Globus pallidus (tissue), 1 donor: ENCODE data around the gene CDC5L.
"Not testable (repeated sequence)": the region's sequence is repeated elsewhere in the genome, so short reads cannot be mapped to it uniquely, and the experiment has no call there.

ENCODE experiments used
- DNase-seq: peaks from one replicate; pipeline ENCODE4 v3.0.0-alpha.2; 2015; ENCODE audit warnings: low spot score

Gene CDC5L

DNA sequence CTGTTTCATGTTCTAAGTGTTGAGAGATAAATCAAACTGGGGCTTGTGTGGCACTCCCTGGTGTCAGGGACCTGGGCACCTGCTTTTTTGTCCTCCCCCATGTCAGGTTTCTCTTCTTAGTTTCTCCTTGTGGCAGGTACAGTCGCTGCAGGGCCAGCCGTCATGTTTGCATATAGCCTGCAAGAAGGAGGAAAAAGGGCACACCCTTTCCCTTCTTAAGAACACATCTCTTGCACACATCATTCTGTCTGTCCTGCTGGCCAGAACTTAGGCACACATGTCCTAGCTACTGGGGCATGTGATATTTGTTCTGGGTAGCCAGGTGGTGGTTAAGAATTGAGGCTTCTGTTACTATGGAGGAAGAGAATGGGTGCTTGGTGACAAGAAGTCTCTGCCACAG lies 27.9 kb downstream of the CDC5L start:
- no peak for DNase-seq

DNA sequence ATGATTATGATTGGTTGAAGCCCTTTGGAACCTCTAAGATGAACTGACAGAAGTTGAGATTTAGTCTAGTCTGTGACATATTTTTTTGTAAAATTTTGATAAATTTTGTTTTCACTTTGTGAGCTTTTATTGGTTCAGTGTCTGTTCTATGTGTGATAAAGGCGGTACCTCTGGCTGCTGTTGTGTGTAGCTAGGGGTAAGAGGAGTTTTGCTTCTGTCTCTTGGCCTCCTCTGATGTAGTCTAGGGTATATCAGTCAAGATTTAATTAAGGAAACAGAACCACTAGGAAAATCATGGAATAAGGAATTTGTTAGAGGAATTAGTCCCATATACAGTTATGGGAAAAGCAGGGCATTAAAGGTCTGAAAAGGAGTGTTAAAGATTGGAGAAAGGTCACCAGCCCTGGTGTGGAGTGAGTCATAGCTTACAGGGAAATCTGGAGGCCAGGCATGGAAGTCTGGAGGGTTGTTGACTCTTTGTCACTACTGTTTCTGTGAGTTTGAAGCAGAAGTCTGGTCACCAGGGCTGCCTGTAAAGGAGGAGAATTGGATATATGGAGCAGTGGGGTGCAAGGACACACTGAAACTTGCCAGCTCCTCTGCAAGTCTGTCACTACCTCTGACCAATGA lies 28.5 kb downstream of the CDC5L start:
- no peak for DNase-seq

DNA sequence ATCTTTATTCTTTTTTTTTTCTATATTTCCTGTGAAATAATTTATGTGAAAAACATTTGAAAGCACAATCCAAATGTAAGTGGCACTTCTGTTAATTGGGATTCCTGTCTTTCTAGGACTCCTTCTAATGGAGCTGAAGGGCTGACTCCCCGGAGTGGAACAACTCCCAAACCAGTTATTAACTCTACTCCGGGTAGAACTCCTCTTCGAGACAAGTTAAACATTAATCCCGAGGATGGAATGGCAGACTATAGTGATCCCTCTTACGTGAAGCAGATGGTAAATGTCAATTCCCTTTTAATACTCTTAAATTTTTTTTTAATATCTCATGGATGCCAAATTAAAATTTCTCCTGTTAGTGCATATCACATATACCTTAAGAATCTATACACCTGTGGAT lies 35.0 kb downstream of the CDC5L start:
- no peak for DNase-seq

DNA sequence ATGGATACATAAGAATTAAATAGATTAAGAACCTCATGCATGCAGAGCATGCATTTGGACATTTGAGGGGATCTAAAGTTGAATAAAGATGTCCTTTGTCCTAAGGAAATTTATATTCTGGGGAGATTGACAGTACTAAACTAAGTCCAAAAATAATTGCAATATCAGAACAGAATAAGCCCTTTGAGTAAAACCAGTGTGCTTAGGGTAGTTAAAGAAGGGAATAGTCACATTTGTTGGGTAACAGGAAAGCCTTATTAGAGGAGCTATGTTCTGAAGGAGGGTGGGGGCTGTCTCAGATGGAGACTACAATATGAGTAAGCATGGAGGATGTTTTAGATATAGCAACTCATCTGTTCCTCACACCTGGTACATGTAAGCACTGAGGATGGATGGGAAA lies 35.8 kb downstream of the CDC5L start:
- peak; percentile 16 for DNase-seq

DNA sequence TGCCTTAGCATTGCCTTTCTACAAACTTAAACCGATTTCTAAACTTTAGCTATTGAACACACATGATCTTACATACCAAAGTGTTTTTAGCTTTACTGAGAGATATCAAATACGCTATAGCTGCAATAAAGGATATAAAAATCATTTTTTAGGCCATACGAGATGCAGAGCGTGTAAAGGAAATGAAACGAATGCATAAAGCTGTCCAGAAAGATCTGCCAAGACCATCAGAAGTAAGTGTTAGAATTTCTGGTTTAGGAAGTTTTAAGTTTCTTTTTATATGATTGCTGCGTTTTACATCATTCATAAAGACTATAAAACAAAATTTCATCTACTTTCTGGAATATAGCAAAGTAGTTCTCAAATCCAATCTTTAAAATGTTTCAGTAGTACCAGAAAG lies 38.4 kb downstream of the CDC5L start:
- DNase-seq, result no peak

DNA sequence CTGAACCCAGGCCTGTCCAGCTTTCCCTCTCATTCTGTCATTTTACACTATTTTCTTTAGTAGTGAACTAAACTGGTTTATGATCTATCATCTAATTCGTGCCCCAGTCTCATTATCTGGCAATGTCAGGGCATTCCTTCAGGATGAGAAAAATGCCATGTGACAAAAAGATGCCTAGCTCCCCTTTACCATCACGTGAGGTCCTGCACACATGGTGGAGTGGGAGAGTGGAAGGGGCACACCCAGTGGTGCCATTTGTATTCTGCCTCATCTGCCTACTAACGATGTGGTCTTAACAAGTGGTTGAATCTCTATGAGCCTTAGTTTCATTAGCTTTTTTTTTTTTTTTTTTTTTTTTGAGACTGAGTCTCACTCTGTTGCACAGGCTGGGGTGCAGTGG lies 41.2 kb downstream of the CDC5L start:
- DNase-seq, result no peak

DNA sequence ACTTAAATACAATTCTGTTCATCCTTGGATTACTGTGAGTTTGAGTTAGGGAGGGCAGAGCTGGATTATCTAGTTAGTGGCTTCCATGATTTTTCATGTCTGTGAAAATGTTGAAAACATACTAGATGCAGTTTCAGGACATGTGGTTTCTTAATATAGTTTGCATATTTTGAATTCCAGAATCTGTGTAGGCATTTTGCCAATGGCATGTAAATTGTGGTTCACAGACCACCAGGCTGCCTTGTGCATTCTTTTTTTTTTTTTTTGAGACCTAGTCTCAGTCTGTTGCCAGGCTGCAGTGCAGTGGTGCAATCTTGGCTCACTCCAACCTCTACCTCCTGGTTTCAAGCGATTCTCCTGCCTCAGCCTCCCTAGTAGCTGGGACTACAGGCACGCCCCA lies 42.8 kb downstream of the CDC5L start:
- DNase-seq, result no peak

DNA sequence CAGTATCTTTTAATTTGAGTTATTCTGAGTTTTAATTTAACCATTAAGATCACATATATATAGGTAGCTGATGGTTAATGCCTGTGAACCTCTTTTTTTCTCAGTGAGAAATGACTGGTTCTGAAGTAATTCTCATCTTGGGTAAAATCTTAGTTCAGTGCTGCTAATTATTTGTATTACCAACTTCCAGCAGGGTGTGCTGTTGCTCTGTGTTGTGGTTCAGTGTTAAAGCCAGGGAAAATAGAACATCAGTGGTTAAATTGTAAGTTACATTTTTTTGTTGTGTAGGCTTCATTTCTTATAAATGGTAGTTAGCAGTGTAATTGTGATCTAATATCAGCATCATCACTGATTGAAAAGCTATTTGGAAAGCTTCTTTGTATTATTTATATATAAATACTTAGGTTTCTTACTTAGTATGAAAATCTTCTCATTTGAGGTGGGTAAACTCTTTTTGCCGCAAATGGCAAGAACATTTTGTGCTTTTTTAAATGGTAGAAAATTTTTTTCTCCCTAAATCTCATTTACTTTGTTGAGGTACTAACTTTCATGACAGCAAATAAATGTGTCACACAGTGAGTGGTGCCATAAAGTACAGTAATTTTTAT lies 43.7 kb downstream of the CDC5L start:
- DNase-seq, result peak; percentile 60

DNA sequence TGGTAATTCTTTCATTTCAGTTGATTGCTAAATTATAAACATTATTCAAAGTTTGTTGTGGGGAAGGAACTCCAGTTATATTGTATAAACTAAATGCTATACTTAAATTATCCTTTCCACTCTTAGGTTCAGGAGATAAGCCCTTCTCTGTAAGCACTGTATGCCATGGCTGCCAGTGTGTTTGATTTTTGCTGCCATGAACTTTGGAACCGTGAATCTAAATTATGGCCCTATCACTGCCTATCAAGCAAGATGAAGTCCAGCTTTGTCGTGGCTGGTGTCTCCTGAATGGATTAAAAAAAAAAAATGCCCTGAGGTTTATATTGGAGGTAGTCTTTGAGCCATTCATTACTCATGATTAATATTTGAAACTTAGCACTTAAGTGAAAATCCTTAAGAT lies 44.7 kb downstream of the CDC5L start:
- DNase-seq, result no peak

DNA sequence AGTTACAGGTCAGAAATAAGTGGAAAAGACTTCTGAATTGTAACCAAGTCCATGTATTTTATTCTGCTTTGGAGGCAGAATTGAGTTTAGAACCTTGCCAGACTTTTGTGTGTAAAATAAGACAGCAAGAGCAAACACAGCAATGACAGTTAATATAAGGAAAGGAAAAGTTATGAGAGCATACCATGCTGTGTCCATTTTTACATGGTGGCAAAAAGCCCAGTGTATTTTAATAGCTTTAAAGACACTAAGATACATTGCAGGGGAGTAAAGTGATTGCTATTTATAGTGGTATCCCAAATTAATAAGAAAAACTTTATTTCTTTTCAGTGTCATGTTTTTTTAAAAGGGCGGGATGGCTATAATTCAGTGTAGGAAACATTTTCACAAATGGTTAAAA lies 45.2 kb downstream of the CDC5L start:
- DNase-seq, result no peak

DNA sequence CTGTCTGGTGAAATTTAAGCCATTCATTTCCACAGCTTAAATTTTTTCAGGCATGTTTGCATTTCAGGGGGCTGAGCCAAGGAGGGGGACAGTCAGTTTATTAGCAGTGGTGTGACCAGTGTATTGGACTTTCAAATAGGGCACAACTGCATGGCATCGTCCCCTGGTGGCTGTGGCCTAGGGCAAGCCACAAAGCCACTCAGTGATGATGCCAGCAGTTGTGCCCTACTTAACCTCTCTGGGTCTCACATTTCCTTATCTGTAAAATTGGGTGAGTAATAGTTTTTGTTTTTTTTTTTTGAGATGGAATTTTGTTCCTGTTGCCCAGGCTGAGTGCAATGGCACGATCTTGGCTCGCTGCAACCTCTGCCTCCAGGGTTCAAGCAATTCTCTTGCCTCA lies 48.0 kb downstream of the CDC5L start:
- DNase-seq, result no peak

DNA sequence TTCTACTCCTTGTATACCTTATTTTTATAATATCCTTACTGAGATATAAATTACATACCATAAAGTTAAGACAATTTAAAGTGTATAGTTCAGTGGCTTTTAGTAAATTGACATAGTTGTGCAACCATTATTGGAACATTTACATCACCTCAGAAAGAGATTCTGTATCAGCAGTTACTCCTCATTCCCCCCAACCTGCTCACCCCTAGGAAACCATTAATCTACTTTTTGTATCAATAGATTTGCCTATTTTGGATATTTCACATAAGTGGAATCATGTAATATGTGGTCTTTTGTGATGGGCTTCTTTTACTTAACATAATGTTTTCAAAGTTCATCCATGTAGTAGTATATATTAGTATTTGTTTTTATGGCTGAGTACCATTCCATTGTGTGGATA lies 51.3 kb downstream of the CDC5L start:
- DNase-seq, result no peak

DNA sequence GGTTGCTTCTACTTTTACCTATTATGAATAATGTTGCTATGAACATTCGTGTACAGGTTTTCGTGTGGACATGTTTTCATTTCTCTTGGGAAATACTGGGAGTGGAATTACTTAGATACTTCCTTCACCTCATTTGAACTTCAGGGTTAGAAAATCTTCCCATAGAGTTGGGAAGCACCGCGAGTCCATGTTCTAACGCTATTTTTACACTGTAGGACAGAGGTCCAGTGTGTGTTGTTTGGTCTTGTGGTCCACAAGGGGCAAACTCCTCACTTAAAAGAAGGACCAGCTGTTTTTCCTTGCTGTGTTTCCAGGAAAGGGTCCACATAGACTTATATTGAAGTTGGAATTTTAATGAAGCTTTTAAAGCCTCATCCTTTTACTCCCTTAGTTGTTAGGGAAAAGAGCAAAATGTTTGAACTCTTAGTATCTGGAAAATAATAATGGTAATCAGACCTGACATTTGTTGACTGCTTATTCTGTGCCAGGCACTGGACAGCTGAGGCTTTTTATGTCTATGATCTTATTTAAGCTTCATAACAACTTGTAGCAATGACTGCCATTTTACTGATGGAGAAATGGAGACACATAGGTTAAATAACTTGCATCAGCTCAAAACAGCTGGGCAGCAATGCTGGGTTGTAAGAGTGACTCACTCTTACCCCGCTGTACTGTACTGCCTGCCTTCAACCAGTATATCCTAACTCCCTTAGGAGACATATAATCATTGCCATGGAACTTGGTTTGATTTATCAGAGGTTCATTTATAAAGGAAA lies 52.0 kb downstream of the CDC5L start:
- DNase-seq, result no peak

DNA sequence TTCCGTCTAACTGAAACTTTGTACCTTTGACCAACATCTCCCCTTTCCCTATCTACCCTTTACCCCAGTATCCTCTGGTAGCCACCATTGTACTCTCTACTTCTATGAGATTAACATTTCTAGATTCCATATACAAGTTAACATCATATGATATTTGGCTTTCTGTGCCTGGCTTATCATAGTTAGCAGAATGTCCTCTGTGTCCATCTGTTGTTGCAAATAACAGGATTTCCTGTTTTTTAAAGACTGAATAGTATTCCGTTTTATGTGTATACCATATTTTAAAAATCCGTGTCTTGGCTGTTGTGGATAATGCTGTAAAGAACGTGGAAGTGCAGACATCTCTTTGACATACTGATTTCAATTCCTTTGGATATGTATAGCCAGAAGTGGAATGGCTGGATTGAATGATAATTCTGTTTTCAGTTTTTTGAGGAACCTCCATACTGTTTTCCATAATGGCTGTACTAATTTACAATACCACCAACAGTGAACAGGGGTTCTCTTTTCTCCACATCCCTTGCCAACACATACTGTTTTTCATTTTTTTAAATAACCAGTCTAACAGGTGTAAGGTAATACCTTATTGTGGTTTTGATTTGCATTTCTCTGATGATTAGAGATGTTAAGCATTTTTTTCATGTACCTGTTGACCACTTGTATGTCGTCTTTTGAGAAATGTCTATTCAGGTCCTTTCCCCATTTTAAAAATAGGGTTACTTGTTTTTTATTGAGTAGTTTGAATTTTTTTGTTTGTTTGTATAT lies 53.8 kb downstream of the CDC5L start:
- DNase-seq, result no peak

DNA sequence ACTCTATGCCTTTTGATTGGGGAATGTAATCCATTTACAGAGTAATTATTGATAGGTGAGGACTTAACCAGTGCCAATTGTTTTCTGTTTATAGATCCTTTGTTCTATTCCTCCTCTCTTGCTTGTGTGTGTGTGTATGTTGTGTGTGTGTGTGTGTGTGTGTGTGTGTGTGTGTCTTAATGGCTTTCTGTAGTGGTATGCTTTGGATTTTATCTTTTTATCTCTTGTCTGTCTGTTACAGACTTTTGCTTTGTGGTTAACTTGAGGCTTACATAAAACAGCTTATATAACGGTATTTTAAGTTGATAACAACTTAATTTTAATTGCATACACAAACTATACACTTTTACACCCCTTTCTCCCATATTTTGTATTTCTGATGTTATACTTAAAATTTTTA lies 54.7 kb downstream of the CDC5L start:
- DNase-seq, result no peak

DNA sequence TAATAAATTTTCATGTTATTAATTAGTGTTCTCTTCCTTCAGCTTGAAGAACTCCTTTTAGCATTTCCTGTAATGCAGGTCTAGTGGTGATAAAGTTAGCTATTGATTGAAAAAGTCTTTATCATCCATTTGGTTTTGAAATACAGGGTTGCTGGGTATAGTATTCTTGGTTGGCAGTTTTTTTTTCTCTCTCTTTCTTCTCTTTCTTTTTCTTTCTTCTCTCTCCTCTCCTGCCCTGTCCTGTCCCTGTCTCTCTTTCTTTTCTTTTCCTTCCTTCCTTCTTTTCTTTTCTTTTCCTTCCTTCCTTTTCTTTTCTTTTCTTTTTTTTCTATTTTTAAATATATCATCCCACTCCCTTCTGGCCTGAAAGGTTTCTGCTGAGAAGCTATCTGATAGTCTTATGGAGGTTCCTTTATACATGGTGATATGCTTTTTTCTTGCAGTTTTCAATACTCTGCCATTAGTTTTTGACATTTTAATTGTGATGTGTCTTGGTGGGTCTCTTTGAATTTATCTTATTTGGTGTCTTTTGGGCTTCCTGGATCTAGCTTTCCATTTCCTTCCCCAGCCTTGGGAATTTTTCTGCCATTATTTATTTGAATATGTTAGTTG lies 55.4 kb downstream of the CDC5L start:
- DNase-seq, result no peak

DNA sequence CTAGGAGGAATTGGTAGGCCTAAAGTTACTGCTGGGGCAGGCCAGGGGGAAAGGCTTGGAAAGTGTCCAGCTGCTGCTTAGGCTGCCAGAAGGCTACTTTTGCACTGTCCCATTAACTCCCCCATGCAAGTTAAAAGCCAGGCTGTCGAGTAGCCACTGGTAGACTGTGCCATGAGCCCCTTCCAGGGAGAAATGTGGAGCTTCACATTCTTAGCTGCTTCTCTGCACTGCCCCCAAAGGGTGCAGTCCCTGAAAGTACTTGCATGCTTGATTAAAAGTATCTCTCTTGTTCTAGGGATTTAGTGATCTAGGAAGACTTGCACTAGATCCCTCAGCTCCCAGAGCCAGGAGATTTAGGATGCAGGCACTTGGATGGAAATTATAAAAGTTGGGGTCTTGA lies 57.3 kb downstream of the CDC5L start:
- no peak for DNase-seq

DNA sequence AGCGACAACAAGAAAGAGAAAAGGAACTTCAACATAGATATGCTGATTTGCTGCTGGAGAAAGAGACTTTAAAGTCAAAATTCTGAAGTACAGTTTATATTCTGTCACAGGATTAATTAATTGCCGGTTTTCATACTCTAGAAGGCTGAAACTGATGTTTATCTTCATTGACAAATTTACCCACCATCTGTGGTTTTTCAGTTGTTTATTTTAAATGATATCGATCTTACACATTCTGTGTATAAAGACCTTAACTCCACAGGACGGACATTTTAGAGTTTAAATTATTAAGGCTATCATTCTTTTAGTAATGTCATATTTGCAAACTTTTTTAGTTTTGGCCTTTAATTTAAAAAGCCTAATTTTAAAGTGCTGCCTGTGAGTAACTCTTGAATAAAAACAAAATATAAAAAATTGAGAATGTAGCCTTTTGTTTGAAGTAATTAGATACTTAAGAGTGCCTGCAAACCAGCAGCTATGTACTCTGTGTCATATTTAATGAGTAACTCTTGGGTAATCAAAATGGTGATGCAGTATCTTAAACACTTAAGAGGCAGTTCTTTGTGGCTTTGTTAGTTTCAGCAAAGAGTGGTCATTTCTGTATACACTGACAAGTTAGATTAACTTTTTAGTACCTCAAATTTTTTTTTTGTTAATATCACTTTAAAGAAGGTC lies 59.3 kb downstream of the CDC5L start:
- DNase-seq, result no peak

DNA sequence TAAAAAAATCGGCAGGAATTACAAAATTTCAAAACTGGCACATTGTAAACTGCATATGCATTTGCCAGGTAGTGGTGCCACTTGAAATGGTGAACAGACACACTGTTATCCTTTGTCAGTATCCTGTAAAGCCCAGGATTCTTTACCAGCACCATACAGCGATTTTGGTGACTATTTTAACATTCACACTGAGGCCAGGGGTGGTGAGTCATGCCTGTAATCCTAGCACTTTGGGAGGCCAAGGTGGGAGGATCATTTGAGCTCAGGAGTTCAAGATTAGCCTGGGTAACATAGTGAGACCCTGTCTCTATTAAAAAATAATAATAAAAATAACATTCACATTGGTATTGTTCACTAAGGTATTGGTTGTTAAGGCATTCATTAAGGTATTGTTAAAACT lies 61.7 kb downstream of the CDC5L start:
- not testable (repeated sequence) for DNase-seq

DNA sequence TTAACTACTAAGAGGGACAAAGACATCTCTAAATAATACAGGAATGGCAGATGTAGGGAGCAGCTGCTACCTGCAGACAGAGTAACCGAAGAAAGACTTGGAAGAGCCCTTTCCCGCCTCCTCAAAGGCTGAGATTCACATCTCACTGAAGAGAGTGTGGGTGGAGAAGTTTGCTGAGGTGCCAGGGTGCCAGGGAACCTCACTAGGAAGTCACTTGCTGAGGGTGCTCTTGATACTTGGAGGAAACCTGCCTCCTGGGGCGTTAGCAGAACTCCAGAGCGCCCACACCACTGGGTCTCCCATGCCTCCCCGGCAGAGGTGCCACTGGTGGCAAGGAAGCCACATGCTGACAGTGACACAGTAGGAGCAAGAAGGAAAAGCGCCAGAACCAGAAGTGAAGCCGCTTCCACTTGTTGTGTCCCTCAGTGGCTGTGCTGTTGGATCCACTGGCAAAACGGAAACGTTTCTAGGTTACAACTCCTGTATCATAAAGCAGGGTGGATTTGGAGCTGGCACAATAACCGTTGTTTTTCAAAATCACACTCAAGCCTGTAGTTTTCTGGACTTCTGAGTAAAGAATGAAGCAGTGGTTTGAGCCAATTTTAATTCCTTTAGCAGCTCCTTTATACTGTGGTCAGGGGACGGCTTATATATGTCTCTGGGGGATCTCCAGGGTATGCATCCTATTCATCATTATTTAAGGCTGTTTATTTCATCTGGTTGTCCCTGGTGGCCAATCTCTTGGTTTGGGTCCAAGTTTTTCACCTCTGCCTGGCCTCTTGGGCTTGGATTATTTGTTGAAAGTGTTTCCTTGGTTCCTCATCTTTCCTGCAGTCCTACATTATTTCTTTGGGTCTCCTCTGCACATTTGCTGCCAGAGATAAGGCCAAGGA lies 64.5 kb downstream of the CDC5L start:
- DNase-seq, result no peak

DNA sequence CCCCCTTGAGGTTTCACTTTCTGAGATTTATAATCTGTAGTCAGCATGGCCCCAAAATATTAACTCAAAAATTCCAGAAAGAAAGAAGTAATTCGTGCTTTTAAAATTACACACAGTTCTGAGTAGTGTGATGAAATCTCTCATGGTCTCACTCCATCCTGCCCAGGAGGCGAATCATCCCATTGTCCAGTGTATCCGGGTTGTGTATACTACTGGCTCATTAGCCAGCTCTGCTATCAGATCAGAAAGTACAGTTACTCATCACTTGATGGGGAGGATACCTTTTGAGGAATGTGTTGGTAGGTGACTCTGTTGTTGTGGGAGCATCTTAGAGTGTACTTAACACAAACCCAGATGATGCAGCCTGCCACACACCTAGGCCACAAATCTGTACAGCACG lies 65.2 kb downstream of the CDC5L start:
- no peak for DNase-seq
